ENCODE data around the gene SLC25A46. TPM values are rescaled to one million over a fixed set of nuclear protein-coding genes. Genes with fewer than 3 reads are reported as not detected.

The SLC25A46 gene
- total RNA-seq, 1 experiment from 2014 or later: 53.4 TPM

DNA sequence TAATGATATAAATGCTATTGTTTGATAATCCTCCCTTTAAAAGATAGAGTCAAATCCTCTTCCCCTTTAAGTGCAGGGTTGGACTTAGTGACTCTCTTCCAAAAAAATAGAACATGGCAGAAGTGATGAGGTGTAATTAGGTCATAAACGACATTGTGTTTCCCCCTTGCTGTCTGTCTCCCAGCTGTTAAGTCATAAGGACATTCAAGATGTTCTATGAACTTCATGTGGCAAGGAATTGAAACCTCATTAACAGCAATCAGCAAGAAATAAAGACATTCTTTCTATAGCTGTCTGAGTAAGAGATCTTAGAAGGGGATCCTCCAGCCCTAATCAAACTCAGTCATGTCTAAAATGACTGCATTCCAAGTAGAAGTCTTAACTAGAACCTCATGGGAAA, 3.3 kb upstream of the SLC25A46 start:
- DNase-seq: no peak
- intact Hi-C loops (cut with micrococcal nuclease; ENCODE audit: unreplicated experiment): no loop called here
- Mint-ChIP-seq H3K4me1 (ENCODE audit: low read depth, unreplicated experiment) (peaks cover 18% of the 10 kb centered on the region), H3K27ac (ENCODE audit: unreplicated experiment) (no peak overlapping the region), H3K4me3 (ENCODE audit: low read depth, unreplicated experiment) (no peak overlapping the region), H3K36me3 (ENCODE audit: insufficient read depth, unreplicated experiment) (peaks cover 25% of the 10 kb centered on the region), H3K27me3 (ENCODE audit: unreplicated experiment) (no peaks in the 10 kb centered on the region), H3K9me3 (ENCODE audit: low read depth, unreplicated experiment) (no peaks in the 10 kb centered on the region)
- no TSS peak for BruUV-seq (replicated peaks)
- CTCF ChIA-PET: no interaction called here
- TF ChIP-seq, protein P1, sequence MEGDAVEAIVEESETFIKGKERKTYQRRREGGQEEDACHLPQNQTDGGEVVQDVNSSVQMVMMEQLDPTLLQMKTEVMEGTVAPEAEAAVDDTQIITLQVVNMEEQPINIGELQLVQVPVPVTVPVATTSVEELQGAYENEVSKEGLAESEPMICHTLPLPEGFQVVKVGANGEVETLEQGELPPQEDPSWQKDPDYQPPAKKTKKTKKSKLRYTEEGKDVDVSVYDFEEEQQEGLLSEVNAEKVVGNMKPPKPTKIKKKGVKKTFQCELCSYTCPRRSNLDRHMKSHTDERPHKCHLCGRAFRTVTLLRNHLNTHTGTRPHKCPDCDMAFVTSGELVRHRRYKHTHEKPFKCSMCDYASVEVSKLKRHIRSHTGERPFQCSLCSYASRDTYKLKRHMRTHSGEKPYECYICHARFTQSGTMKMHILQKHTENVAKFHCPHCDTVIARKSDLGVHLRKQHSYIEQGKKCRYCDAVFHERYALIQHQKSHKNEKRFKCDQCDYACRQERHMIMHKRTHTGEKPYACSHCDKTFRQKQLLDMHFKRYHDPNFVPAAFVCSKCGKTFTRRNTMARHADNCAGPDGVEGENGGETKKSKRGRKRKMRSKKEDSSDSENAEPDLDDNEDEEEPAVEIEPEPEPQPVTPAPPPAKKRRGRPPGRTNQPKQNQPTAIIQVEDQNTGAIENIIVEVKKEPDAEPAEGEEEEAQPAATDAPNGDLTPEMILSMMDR (IDR thresholded peaks at IDR 0.05; ENCODE audit: unreplicated experiment): no peak

DNA sequence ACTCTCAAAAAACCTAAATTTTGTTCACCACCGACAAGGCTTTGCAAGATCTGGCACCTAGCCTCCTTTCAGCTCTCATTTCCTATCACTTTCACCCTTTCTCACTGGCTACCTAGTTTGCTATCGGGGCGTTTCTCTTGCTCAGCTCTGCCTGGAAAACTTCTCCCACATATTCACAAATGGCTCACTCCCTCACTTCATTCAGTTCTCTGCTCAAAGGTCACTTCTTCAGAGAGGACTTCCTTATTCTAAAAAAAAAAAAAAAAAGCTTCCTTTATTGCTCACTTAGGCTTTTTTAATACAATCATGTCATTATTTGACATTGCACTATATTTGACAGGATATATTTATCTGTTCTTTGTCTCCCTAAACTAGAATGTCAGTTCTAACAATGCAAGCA, 2.1 kb upstream of the SLC25A46 start:
- intact Hi-C loops (cut with micrococcal nuclease; ENCODE audit: unreplicated experiment): no loop called here
- TF ChIP-seq, protein P1 (IDR thresholded peaks at IDR 0.05; ENCODE audit: unreplicated experiment): no peak
- H3K36me3 Mint-ChIP-seq (ENCODE audit: insufficient read depth, unreplicated experiment): peaks cover 25% of the 10 kb centered on the region
- BruUV-seq (replicated peaks): no TSS peak
- CTCF ChIA-PET: interaction anchor here (0.5 to 0.9 kb wide), 3 partner anchors 10 to 332 kb away, joined by 4 to 6 read pairs (median 5); partner anchors contain the start of gene TMEM232
- H3K27ac Mint-ChIP-seq (ENCODE audit: unreplicated experiment): peak overlapping the region; percentile 14
- H3K4me1 Mint-ChIP-seq (ENCODE audit: low read depth, unreplicated experiment): peaks cover 18% of the 10 kb centered on the region
- H3K27me3 Mint-ChIP-seq (ENCODE audit: unreplicated experiment): no peaks in the 10 kb centered on the region
- H3K9me3 Mint-ChIP-seq (ENCODE audit: low read depth, unreplicated experiment): no peaks in the 10 kb centered on the region
- peak overlapping the region; percentile 43 for H3K4me3 Mint-ChIP-seq (ENCODE audit: low read depth, unreplicated experiment)
- DNase-seq: no peak

DNA sequence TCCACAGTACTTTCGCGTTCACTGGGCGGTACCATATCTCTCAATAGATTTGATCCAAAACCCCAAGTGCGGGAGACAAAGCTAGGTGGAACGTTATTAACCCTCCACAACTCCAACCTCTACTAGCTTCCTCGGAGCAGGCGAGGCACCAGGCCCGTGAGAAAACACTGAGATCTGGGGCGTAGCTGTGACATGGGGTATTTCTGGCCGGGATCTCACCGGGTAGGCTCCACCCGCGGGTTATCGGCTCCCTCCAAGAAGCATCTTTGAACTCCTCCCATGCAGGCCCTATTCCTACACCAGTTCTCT, 350 bp upstream of the SLC25A46 start:
- Mint-ChIP-seq H3K4me1 (ENCODE audit: low read depth, unreplicated experiment) (peaks cover 18% of the 10 kb centered on the region), H3K9me3 (ENCODE audit: low read depth, unreplicated experiment) (no peaks in the 10 kb centered on the region), H3K27ac (ENCODE audit: unreplicated experiment) (peak overlapping the region; percentile 94), H3K27me3 (ENCODE audit: unreplicated experiment) (no peaks in the 10 kb centered on the region), H3K4me3 (ENCODE audit: low read depth, unreplicated experiment) (peak overlapping the region; percentile 96), H3K36me3 (ENCODE audit: insufficient read depth, unreplicated experiment) (peaks cover 25% of the 10 kb centered on the region)
- intact Hi-C loops (cut with micrococcal nuclease; ENCODE audit: unreplicated experiment): no loop called here
- no peak for DNase-seq
- TF ChIP-seq, protein P1 (IDR thresholded peaks at IDR 0.05; ENCODE audit: unreplicated experiment): no peak
- CTCF ChIA-PET: no interaction called here
- BruUV-seq (replicated peaks): TSS peak; percentile 82

DNA sequence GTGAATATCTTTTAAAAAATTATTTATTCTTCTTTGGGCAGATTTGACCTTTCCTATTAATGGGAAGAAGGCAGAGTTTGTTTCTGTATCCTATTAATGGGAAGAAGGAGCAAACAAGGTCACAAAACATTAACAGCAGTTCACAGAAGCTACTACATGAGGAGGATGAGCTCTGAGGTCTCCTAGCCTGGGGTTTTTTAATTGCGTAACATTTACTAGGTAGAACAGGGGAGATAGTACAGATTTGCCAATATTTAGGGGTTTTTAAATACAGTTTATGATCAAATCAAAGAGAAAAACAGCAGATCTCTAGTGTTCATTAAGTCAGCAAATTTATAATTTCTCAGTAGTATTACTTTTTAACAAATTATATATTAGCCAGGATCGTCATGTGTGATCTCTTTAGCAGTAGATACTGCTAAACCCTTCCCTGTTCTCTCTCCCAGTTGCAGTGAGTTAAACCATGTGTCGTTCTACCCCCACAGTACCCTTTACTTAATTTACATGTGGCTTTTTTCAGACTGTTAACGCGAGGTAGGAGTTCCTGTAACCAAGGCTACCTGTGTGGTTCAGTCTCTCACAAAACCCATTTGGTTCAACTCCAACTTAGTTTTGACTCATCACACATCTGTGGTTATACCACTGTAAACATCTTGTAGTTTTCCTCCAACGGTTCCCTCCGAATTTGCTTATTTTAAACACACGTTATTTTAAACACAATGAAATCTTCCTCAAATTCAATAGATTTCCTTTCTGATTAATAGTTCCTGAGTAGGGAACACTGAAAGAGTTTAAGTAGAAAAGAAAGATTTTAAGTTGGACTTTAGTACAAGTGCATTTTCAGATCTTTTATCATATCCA, 13.3 kb downstream of the SLC25A46 start:
- DNase-seq: no peak
- TF ChIP-seq, protein P1 (IDR thresholded peaks at IDR 0.05; ENCODE audit: unreplicated experiment): no peak
- no peaks in the 10 kb centered on the region for H3K36me3 Mint-ChIP-seq (ENCODE audit: insufficient read depth, unreplicated experiment)
- no peaks in the 10 kb centered on the region for H3K4me1 Mint-ChIP-seq (ENCODE audit: low read depth, unreplicated experiment)
- H3K9me3 Mint-ChIP-seq (ENCODE audit: low read depth, unreplicated experiment): no peaks in the 10 kb centered on the region
- H3K27ac Mint-ChIP-seq (ENCODE audit: unreplicated experiment): no peak overlapping the region
- H3K27me3 Mint-ChIP-seq (ENCODE audit: unreplicated experiment): no peaks in the 10 kb centered on the region
- intact Hi-C loops (cut with micrococcal nuclease; ENCODE audit: unreplicated experiment): loop anchor here (10.0 kb wide), 2 partner anchors 343 to 523 kb away; partner anchors contain the start of gene WDR36
- no TSS peak for BruUV-seq (replicated peaks)
- CTCF ChIA-PET: no interaction called here
- H3K4me3 Mint-ChIP-seq (ENCODE audit: low read depth, unreplicated experiment): no peak overlapping the region
